OCI-LY7 (cell line): ENCODE data around the gene ASXL1. TPM values are rescaled to one million over a fixed set of nuclear protein-coding genes. Genes with fewer than 3 reads are reported as not detected.

ENCODE experiments used
- BruUV-seq: library from RNA; stranded (reverse); fragments of 400-500 nt; replicated peaks from 2 replicates; lab custom pipeline; 2021; lab: Mats Ljungman, UMichigan
- CTCF ChIA-PET: fragments of 300-600 bp; sonication (Branson Sonifier 250); formaldehyde crosslinking; loops from one replicate; lab custom pipeline; 2022; ENCODE audit warnings: antibody characterized with exemption; ENCODE audit not compliant: unreplicated experiment; lab: Charles Lee
- POLR2A ChIA-PET: fragments of 300-600 bp; sonication (Branson Sonifier 250); formaldehyde crosslinking; loops from one replicate; lab custom pipeline; 2022; ENCODE audit warnings: antibody characterized with exemption; lab: Charles Lee
- DNase-seq: peaks from one replicate; pipeline ENCODE4 v3.0.0-alpha.2; 2015; ENCODE audit warnings: low spot score
- H2AFZ ChIP-seq: fragments of 200-600 bp; sonication (generic), shearing (Covaris generic); 2 replicates; pipeline ENCODE4 v1.6.1; 2014; ENCODE audit warnings: mild to moderate bottlenecking, antibody characterized with exemption, low read length, moderate library complexity
- H3K27ac ChIP-seq: fragments of 200-600 bp; sonication (generic); 2 replicates; pipeline ENCODE4 v1.5.1; 2014; ENCODE audit warnings: mixed run types, low read depth, mild to moderate bottlenecking, moderate library complexity, low read length, inconsistent platforms; ENCODE audit not compliant: poor library complexity, severe bottlenecking
- H3K36me3 ChIP-seq: fragments of 200-600 bp; sonication (generic); 2 replicates; pipeline ENCODE4 v1.6.1; 2014; ENCODE audit warnings: mild to moderate bottlenecking, antibody characterized with exemption, low read length, moderate library complexity, mixed read lengths; ENCODE audit not compliant: insufficient read depth
- H3K4me1 ChIP-seq: fragments of 200-600 bp; sonication (generic); 2 replicates; pipeline ENCODE4 v1.5.1; 2014; ENCODE audit warnings: mild to moderate bottlenecking, low read length; ENCODE audit not compliant: insufficient read depth, poor library complexity, severe bottlenecking
- H3K4me2 ChIP-seq: fragments of 200-600 bp; sonication (generic); 2 replicates; pipeline ENCODE4 v1.6.1; 2014; ENCODE audit warnings: mild to moderate bottlenecking, low read length
- H3K4me3 ChIP-seq: fragments of 200-600 bp; sonication (generic); 2 replicates; pipeline ENCODE4 v1.5.1; 2014; ENCODE audit warnings: mild to moderate bottlenecking, low read depth, low read length; ENCODE audit not compliant: poor library complexity, severe bottlenecking
- H3K79me2 ChIP-seq: fragments of 200-600 bp; sonication (generic); 2 replicates; pipeline ENCODE4 v1.6.1; 2016; ENCODE audit warnings: low read depth, mild to moderate bottlenecking, low read length, moderate library complexity, mixed read lengths; ENCODE audit not compliant: insufficient read depth
- H3K9me2 ChIP-seq: fragments of 200-600 bp; sonication (generic); 2 replicates; pipeline ENCODE4 v1.6.1; 2016; ENCODE audit warnings: mild to moderate bottlenecking, low read length, mixed read lengths; ENCODE audit not compliant: insufficient read depth
- H3K9me3 ChIP-seq: fragments of 200-600 bp; sonication (generic); 2 replicates; pipeline ENCODE4 v1.6.1; 2014; ENCODE audit warnings: mild to moderate bottlenecking, mixed run types, low read length, mixed read lengths
- H4K20me1 ChIP-seq: fragments of 200-600 bp; sonication (generic); 2 replicates; pipeline ENCODE4 v1.6.1; 2014; ENCODE audit warnings: mild to moderate bottlenecking, antibody characterized with exemption, low read length, moderate library complexity, mixed read lengths; ENCODE audit not compliant: insufficient read depth
- CTCF ChIP-seq: fragments of 200-600 bp; sonication (generic); conservative IDR thresholded peaks from 2 replicates; pipeline ENCODE4 v1.5.1; 2014; ENCODE audit warnings: mild to moderate bottlenecking, antibody characterized with exemption, low read length, moderate library complexity, mixed read lengths
- EZH2phosphoT487 ChIP-seq: fragments of 200-600 bp; sonication (generic); IDR thresholded peaks from 2 replicates; pipeline ENCODE4 v1.6.1; 2018; ENCODE audit warnings: low read depth, borderline replicate concordance, mild to moderate bottlenecking, mixed run types, antibody characterized with exemption, low read length, moderate library complexity, mixed read lengths
- intact Hi-C: fragments of 100-400 bp; cut with micrococcal nuclease; formaldehyde crosslinking; loops from one replicate; pipeline ENCODE4 v1.10.0; 2022; ENCODE audit not compliant: unreplicated experiment
- total RNA-seq, 2 experiments: library from RNA; depleted of rRNA in 1 of 2; stranded (reverse); fragments of >200 nt in 1 of 2; shearing (Covaris generic) in 1 of 2; gene quantifications; 2 replicates each; pipeline ENCODE4 v1.2.3, GENCODE V29; 2014 to 2022

ASXL1 gene
- total RNA-seq, 2 experiments from 2014 or later: 84.7 to 122 TPM

GRCh38 chr20:32466739-32467505, 108.8 kb downstream of the ASXL1 start:
- Histone ChIP-seq H3K4me1 (no peaks in the 10 kb centered on the region), H3K4me3 (no peak overlapping the region), H3K36me3 (no peaks in the 10 kb centered on the region), H3K9me2 (no peaks in the 10 kb centered on the region), H2AFZ (no peak overlapping the region), H3K79me2 (no peaks in the 10 kb centered on the region), H3K4me2 (no peak overlapping the region), H4K20me1 (no peaks in the 10 kb centered on the region), H3K27ac (no peak overlapping the region), H3K9me3 (no peaks in the 10 kb centered on the region)
- no peak for DNase-seq
- POLR2A ChIA-PET: no interaction called here
- TF ChIP-seq EZH2phosphoT487 (no peak), CTCF (no peak)
- CTCF ChIA-PET: interaction anchor here (0.5 kb wide), 1 partner anchor 182 kb away, joined by 4 read pairs; no protein-coding TSS in a partner anchor
- intact Hi-C loops: no loop called here
- no TSS peak for BruUV-seq

GRCh38 chr20:32467506-32468312, 109.6 kb downstream of the ASXL1 start:
- DNase-seq: no peak
- Histone ChIP-seq H3K9me3 (no peaks in the 10 kb centered on the region), H3K27ac (no peak overlapping the region), H3K4me1 (no peaks in the 10 kb centered on the region), H3K4me2 (no peak overlapping the region), H3K79me2 (no peaks in the 10 kb centered on the region), H3K36me3 (no peaks in the 10 kb centered on the region), H2AFZ (no peak overlapping the region), H3K9me2 (no peaks in the 10 kb centered on the region), H3K4me3 (no peak overlapping the region), H4K20me1 (no peaks in the 10 kb centered on the region)
- intact Hi-C loops: no loop called here
- ChIA-PET CTCF (interaction anchor here (0.6 kb wide), 1 partner anchor 10 kb away, joined by 3 read pairs; no protein-coding TSS in a partner anchor), POLR2A (no interaction called here)
- no TSS peak for BruUV-seq
- TF ChIP-seq EZH2phosphoT487 (no peak), CTCF (no peak)
